NCI-H446 treated with DMSO at 0.1 percent for 48 hours (cell line): ENCODE data around the gene CLEC16A.

Experiments
- DNase-seq: peaks from one replicate; lab custom pipeline; 2025; lab: John Stamatoyannopoulos, UW

CLEC16A gene

DNA sequence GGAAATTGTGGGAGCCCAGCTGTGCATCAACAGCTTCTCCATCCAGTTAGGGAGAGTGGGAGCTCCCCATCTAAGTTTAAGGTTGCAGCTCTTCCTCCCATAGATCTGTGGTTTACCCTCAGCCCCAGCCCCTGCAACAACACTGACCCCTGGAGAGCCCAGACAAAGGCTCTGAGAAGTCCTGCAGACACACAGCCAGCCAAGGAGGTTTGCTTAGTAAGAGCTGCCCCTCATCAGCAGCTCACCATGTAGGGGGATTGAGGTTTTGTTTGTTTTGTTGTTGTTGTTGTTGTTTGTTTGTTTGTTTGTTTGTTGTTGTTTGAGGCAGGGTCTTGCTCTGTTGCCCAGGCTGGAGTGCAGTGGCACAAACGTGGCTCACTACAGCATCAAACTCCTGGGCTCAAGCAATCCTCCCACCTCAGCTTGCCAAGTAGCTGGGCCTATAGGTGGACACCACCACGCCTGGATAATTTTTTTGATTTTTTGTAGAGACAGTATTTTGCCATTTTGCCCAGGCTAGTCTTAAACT lies 138.6 kb downstream of the CLEC16A start:
- no peak for DNase-seq

GRCh38 chr16:11084484-11084875 lies 140.1 kb downstream of the CLEC16A start:
- DNase-seq, result peak; percentile 41

DNA sequence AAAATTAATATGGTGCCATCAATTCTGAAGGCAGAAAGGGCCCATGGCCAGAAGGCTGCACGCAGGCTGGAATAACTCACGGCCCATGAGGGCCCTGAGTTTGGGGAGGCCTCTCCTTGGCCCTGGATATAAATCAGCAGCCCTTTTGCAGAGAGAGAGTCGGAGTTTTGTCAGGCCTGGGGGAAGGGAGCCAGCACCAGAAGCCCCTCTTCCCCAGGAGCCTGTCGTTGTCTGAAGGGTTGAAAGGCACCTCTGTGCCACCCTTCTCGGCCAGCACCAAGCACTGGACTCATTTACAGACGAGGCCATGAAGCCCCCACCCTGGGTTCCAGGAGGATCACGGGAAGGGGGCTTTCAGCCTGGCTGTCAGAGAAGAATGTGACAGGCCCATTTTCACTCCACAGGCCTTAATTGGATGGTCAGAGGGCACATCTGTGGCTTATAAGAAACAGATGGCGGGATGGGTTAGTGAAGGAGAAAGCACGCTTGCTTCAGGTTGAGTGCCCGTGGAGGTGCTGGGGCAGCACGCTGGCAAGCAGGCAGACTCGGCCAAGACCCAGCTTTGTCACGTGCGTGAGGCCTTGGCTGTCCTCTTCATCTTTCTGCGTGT lies 140.6 kb downstream of the CLEC16A start:
- peak; percentile 62 for DNase-seq

- no peak for DNase-seq
These were observed 141.6 kb downstream of the CLEC16A start for GRCh38 chr16:11085916-11086315.

DNA sequence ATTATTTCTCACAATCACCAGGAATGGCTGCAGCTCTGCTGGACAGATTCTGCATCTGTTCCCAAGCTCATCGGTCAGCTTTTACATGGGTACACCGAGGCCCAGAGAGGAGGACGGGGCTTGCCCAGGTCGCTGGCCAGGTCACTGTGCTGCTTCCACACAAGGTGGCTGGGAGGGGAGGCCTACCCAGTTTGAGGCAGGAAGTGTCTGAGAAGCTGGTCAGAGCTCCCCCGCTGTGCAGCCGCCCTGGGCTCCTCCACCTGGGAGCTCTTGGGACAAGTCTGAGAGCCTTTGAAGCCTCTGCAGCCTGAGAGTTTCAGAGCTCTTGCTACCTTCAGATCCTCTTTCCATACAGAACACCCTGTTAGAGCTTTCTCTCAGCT lies 143.3 kb downstream of the CLEC16A start:
- no peak for DNase-seq

DNA sequence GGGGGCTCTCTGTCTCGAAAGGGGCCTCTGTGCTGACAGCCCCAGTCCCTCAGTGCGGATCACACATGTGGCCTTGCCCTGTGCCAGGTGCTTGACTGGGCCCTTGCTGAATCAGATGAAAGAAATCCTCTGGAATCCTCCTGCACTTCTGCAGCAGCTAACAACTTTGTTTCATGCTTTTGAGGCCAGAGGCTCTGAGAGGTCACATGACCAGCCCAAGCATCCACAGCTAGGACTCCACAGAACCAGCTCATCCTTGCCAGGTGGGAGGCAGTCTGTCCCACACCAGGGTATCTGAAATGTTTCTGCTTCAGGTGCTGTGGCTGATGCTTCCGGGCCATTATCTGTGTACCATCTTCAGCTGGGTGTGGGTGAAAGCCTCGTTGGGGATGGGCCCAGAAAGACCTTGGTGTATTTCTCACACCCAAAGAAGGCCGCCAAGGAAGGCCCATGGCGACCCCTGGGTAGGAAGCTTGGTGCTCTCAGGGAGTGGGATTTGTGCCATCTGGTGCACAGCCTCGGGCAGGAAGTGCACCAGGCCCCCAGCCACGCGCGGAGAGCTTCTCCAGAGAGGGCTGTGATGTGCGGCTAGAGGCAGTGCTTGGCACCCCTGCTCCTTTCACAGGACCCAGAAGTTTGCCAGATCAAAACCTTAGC lies 143.8 kb downstream of the CLEC16A start:
- DNase-seq, result no peak

GRCh38 chr16:11088831-11089230 lies 144.5 kb downstream of the CLEC16A start:
- no peak for DNase-seq

DNA sequence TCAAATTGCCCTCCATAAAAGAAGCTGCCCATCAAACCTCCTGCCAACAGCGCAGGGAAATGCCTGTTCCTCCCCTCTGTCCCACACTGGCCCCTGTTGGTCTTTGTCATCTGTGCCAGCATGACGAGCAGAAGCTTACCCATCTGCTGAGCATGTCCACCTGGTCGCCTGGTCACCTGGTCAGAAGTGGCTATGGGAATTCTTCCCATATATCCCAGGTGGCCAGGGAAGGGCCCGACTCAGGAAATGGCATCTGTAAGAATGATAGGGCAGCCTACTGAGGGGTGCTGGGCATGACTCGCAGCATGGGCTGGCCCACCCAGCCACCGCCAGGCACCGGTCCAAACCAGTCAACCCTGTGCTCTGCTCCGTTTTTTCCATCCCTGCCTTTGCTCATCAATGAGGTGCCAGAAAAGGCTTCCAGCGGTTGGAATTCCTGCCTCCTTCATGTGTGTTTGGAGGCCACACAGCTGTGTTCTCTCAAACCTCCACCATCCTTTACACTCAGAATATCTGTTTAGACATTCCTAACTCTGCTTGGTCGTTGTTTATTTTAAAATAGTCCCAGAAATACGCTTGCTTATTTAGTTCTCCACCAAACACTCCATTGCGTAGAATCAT lies 145.2 kb downstream of the CLEC16A start:
- no peak for DNase-seq

- no peak for DNase-seq
These were observed 145.9 kb downstream of the CLEC16A start for GRCh38 chr16:11090232-11090631.

- no peak for DNase-seq
These were observed 146.8 kb downstream of the CLEC16A start for GRCh38 chr16:11091021-11091785.

GRCh38 chr16:11092788-11093571 lies 148.6 kb downstream of the CLEC16A start:
- DNase-seq, result no peak

DNA sequence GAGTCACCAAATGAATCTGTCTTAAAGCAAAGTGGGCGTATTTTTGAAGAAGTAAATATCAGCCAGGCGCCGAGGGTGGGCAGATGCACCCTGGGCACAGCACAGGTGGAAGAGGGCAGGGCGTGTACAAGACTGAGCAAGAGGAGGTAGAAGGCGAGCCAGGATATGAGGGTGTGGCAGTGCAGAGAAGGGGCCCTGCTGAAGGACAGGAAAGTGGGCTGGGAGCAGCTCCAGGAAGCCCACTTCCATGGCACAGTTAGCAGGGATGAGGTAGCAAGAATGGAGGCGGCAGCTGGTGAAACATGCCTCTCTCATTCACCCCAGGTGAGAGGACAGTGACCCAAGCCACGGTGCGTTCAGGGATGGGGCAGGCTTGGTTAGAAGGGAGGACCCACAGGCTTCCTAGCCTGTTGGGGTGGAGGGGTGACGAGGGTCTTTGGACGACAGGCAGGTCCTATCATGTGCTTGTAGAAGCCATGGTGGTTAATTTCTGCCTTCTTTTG lies 149.3 kb downstream of the CLEC16A start:
- no peak for DNase-seq

DNA sequence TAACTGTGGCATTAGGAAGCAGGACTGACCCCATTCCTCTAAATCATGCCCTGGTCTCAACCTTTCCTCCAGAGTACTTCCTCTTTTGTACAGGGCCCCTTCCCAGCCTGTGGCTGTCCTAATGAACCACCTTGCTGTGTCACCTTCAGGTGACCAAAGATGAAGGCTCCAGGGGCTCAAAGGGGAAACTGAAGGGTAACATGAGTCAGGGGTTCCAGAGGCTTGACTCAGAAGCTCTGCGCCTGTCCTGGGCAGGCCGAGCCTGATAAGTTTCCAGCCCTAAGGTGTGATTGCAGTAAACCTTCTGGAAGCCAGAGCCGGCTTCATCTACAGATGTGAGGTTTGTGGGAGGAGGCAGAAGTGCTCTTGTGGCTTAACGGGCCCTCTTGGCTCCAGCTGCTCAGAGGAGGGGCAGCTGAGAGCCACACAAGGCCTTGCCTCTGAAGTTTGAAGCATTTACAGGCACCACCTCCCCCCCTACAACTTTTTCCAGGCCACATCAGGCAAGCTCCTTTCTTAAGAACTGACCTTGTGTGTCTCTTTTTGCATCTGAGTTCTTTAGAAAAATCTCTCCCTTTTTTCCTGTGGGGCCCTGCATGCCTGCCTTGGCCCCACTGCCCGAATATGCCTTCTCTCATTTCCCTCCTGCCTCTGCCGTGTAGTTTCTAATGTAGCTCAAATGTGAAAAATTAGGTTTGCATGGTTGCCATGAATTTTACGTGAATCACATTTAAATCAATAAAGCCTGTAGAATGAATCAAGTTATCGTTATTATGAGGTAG lies 149.9 kb downstream of the CLEC16A start:
- DNase-seq, result no peak

DNA sequence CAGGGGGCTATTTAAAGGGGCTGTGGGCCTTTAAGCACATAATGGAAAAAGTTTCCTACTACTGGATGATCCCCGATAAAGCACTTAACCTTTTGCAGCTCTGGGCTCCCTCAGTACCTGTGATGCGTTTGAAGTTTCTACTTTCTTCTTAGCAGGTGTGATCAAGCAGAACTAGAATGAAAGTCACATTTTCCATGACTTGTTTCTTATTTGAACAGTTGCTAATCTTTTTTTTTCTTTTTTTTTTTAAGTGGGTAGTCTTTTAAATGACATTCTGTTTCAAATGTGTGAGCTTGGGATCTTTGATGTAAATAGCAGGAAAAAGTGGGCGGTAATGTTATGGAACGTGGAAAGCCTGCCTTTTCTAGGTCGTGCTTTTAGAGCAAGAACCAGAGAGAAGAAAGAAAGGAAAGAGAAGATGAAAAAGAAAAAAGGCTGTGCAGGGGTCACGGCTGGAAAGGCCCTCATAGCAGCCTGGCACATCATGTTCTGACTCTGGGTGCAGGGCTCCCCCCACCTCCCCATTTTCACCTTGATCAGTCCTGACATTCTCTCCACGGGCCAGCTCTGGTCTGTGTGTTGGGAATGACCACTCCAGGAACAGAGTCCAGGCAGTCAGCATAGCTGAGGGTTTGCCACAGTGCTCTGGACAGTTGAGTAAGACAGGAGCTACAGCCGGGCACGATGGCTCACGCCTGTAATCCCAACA lies 150.6 kb downstream of the CLEC16A start:
- DNase-seq, result no peak

- DNase-seq, result no peak
These were observed 151.6 kb downstream of the CLEC16A start for GRCh38 chr16:11095935-11096334.

GRCh38 chr16:11097094-11097786 lies 152.9 kb downstream of the CLEC16A start:
- no peak for DNase-seq

GRCh38 chr16:11097787-11098167 lies 153.4 kb downstream of the CLEC16A start:
- DNase-seq, result no peak

- no peak for DNase-seq
These were observed 154.4 kb downstream of the CLEC16A start for GRCh38 chr16:11098601-11099390.
